ENCODE results near the gene SYT12.
"Not testable (repeated sequence)": the region's sequence is repeated elsewhere in the genome, so short reads cannot be mapped to it uniquely, and the experiment has no call there.

SYT12 gene

GRCh38 chr11:67022961-67023956 lies at the start of gene SYT12:
Gene SYT12, plus strand, starts transcription at chr11:67023134. Its CDS starts 7,011 bp downstream, at chr11:67030145.
- no peak for DNase-seq (ENCODE audit: low read depth)

DNA sequence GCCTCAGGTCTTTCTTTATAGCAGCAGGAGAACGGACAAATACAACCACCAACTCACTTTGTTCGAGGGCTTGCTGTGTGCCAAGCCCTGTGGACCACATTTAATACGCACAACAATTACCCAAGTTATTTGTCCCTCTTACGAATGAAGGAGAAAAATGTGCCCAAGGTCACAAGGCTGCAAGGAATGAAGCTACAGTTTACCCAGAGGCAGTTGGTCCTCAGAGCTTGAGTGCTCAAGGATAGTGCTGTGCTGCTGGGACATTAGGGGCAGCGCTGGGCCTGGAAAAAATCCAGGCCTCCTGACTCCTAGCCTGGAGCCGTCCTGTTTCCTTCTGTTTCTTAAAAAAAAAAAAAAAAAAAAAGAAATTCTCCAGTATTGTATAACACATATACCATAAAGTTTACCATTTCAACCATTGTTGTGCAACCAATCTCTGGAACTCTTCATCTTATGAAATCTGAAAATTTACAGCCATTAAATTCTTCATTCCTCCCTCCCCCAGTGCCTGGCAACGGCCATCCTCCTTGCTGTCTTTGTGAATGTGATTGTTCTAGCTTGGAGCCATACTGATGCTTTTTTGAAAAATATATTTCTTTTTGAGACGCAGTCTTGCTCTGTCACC lies 48.9 kb upstream of the SYT12 start:
- DNase-seq (ENCODE audit: low read depth) = no peak

GRCh38 chr11:66974724-66975404 lies 48.1 kb upstream of the SYT12 start, which contains the start of gene C11orf86:
Gene C11orf86, plus strand, starts transcription at chr11:66975304. Its CDS starts 59 bp downstream, at chr11:66975363.
- DNase-seq (ENCODE audit: low read depth) = no peak

GRCh38 chr11:66975405-66976027 lies 47.4 kb upstream of the SYT12 start:
- no peak for DNase-seq (ENCODE audit: low read depth)

GRCh38 chr11:66976028-66976467 lies 46.9 kb upstream of the SYT12 start:
- DNase-seq (ENCODE audit: low read depth) = no peak

DNA sequence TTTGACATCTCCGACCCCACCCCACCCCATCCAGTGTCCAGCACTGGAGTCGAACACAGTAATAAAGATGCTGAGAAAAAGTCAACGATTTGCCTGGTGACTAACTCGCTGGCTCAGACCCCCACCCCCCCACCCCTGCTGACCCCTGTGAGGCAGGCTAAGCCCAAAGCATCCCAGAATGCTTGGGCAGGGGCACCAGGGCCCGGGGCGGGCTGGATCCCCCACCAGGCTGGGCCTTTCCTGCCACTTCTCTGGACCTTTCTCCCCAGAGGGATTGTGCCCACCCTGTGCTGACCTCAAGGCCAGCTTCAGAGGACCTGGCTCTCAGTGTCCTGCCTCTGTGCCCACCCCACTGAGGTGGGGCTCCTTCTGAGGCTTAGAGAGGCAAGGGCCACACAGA lies 46.0 kb upstream of the SYT12 start:
- no peak for DNase-seq (ENCODE audit: low read depth)

DNA sequence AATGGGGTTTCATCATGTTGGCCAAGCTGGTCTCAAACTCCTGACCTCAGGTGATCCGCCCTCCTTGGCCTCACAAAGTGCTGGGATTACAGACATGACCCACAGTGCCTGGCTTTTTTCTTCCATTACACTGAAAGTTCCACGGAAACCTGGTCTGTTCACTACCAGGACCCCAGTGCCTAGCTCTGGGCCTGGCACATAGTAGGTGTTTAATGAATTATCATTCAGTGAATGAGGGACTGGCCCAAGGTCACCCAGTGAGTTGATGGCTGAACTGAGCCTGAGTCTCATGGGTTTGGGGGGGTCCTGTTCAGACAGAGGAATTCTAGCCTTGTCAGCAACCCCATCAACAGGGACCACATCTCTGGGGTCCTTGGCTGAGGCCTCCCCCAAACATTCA lies 44.7 kb upstream of the SYT12 start:
- DNase-seq (ENCODE audit: low read depth) = no peak

DNA sequence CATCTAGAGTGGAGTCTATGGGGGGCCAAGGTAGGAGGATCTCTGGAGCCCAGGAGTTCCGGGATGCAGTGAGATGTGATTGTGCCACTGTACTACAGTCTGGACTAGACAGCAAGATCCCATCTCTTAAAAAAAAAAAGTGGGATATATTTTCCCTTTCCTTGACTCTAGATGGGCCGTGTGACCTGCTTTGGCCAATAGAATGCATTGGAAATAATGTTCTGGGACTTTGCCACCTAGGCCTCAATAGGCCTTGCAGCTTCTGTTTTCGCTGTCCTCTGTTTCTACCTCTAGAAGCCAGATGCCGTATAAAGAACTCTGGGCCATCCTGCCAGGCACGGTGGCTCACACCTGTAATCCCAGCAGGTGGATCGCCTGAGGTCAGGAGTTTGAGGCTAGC lies 44.2 kb upstream of the SYT12 start:
- DNase-seq (ENCODE audit: low read depth) = no peak

GRCh38 chr11:66979336-66979980 lies 43.5 kb upstream of the SYT12 start:
- DNase-seq (ENCODE audit: low read depth) = no peak

GRCh38 chr11:66981976-66982578 lies 40.9 kb upstream of the SYT12 start:
- no peak for DNase-seq (ENCODE audit: low read depth)

GRCh38 chr11:66983275-66983924 lies 39.5 kb upstream of the SYT12 start:
- DNase-seq (ENCODE audit: low read depth) = no peak

GRCh38 chr11:66985508-66986177 lies 37.3 kb upstream of the SYT12 start:
- DNase-seq (ENCODE audit: low read depth) = no peak

DNA sequence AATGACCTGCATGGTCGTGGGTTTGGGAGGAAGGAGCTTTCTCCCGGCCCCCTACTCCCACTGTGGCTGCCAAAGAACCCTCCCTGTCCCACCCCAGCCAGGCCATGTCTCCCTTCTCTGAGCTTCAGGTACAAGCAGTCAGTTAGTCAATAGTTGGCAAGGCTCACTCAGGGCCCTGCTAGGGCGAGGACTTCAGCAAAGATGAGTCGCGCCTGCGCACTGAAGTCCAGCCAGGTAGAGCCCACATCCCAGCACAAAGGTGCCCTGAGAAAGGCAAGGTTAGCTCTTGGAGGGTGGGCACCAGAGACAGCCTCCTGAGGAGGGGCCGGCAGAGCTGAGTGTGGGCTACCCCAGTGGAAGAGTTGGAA lies 36.8 kb upstream of the SYT12 start:
- DNase-seq (ENCODE audit: low read depth) = no peak

DNA sequence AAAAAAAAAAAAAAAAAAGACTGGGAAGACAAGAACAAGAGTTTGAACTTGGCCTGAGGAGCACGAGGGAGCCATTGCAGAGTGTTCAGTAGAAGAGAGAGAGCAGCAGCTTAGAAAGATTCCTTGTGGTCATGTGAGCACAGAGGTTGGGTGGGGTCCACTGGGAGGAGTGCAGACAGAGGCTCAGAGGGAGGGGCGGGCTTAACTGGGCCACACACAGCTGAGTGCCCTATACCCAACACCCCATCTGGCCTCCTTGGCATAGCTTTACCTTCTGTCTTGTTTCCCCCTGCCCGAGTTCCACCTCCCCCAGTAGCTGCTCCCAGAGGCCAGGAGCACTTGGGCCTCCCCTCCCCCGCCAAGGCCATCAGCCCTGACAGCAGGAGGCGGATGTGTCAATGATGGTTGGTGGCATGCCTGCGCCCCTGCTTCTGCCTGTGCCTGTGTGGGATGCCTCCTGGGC lies 35.7 kb upstream of the SYT12 start:
- DNase-seq (ENCODE audit: low read depth) = no peak

DNA sequence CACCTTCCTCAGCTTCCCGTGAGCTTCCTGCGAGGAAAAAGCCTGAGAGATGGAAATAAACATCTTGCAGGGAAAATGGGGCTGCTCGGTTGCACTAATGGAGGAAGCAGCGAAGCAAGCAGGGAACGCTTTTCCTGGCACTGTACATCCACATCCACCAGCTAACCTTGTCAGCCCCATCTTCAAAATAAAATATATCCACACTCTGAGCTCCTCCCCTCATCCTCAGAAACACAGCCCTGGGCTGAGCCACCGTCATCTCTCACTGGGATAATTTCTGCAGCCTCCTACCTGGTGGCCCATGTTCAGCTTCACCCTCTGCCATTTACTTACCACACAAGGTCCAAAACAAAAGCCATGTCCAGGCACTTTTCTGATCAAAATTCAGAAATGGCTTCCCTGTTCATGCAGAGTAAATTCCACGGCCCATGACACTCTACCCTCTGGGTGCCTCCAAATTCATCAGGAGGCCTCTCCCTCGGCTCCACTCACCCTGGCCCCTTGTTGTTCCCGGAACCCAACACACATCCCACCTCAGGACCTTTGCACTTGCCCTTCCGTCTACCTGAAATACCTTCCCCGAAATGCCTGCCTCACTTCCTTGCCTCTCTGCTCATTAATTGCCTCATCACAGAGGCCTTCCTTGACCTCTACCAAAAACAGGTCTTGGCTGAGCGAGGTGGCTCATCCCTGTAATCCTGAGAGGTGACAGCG lies 34.9 kb upstream of the SYT12 start:
- DNase-seq (ENCODE audit: low read depth) = no peak

GRCh38 chr11:66988741-66989140 lies 34.2 kb upstream of the SYT12 start:
- not testable (repeated sequence) for DNase-seq (ENCODE audit: low read depth)

GRCh38 chr11:66989360-66989759 lies 33.6 kb upstream of the SYT12 start:
- not testable (repeated sequence) for DNase-seq (ENCODE audit: low read depth)

DNA sequence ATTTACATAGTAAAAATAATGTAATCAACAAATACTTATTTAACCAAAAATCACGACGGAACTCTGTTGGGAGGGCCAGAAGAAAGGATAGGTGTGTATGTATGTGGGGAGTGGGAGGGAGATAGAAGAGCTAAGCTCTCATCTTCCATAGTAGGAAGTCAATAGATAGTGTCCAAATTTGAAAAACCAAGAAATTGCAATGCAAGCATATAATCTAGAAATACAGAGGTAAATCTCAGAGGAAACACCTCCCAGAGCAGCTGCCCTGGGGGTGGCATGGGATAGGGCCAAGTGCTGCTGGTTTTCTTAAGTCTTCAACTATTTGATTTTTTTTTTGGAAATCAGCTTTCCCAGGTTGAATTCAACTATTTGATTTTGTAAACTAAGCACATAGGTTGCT lies 30.9 kb upstream of the SYT12 start:
- no peak for DNase-seq (ENCODE audit: low read depth)

GRCh38 chr11:66996609-66997273 lies 26.2 kb upstream of the SYT12 start:
- DNase-seq (ENCODE audit: low read depth) = no peak

Data from activated gamma-delta T cell treated with anti-CD3 and anti-CD28 coated beads, Interleukin-2, amount 50 U/mL, for 16 hours (primary cell).